ENCODE results near the gene QRICH2. TPM values are rescaled to one million over a fixed set of nuclear protein-coding genes. Genes with fewer than 3 reads are reported as not detected.

Gene QRICH2
- total RNA-seq, 6 donors from 2014 or later: 1.7 to 9.4 (median 2.8) TPM

DNA sequence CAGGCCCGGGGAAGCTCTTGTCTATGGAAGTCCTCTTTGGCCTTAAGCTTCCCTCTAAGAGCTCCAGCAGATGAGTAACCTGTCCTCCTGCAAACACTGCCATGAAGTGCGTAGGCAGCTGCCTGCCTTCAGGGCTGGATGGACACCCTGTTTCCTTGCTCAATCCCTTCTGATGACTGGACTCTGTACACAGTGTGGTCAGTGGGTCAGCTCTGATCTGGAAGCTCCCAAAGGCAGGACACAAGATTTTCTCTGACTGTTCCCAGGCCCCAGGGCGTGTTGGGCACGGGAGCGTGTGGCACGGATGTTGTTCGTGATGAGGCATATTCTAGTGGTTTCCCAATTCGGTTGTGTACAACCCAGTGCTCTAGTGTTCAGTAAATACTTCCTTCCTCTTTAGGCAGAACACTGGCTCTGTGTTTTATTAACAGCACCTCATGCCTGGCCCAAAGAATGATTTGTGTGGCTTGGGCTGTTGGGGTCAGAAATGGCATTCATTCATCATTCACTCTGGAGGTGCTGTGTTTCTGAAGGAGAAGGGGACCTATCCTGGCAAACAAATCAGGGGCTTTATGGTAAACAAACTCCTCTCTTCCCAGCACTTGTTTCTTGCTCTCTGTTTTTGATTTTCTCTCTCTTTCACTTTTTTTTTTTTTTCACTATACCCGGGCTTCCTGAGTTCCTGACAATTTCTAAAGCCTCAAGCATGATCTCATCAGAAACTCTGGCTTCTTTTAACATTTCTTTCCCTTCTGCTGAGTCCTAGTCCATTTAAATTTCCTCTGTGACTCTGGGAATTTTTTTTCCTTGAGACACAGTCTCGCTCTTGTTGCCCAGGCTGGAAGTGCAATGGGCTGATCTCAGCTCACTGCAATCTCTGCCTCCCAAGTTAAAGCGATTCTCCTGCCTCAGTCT, 55.8 kb downstream of the QRICH2 start:
- H3K4me3 ChIP-seq: no peak overlapping the region
- H3K27ac ChIP-seq: peak overlapping the region; percentile 72 to 86 (median 84)
- no peaks in the 10 kb centered on the region for H3K9me3 ChIP-seq
- WGBS, 2 donors: 24 to 32% methylated on average over 11 of the region's 11 CpGs
- peak in 1 of 2 donors; percentile 87 for DNase-seq
- peak; percentile 91 to 92 for ATAC-seq (ENCODE audit: low FRiP score in 2 of 2)
- H3K4me1 ChIP-seq: peaks cover 19 to 33% (median 22%) of the 10 kb centered on the region in 4 donors
- H3K36me3 ChIP-seq: no peaks in the 10 kb centered on the region
- TF ChIP-seq EP300 (IDR thresholded peaks at IDR 0.05): peak in 3 of 4 donors; percentile 33 to 64 (median 63)
- peak in 1 of 4 donors; percentile 62 for TF ChIP-seq POLR2A (IDR thresholded peaks at IDR 0.05)
- peak; percentile 86 to 95 for TF ChIP-seq POLR2AphosphoS5 (IDR thresholded peaks at IDR 0.05)
- TF ChIP-seq, protein P1, sequence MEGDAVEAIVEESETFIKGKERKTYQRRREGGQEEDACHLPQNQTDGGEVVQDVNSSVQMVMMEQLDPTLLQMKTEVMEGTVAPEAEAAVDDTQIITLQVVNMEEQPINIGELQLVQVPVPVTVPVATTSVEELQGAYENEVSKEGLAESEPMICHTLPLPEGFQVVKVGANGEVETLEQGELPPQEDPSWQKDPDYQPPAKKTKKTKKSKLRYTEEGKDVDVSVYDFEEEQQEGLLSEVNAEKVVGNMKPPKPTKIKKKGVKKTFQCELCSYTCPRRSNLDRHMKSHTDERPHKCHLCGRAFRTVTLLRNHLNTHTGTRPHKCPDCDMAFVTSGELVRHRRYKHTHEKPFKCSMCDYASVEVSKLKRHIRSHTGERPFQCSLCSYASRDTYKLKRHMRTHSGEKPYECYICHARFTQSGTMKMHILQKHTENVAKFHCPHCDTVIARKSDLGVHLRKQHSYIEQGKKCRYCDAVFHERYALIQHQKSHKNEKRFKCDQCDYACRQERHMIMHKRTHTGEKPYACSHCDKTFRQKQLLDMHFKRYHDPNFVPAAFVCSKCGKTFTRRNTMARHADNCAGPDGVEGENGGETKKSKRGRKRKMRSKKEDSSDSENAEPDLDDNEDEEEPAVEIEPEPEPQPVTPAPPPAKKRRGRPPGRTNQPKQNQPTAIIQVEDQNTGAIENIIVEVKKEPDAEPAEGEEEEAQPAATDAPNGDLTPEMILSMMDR (IDR thresholded peaks at IDR 0.05): peak in 1 of 6 experiments; percentile 7
- no peaks in the 10 kb centered on the region for H3K27me3 ChIP-seq

- 85% methylated on average over 8 of the region's 8 CpGs for WGBS, 2 donors
- Histone ChIP-seq H3K36me3 (no peaks in the 10 kb centered on the region), H3K9me3 (no peaks in the 10 kb centered on the region), H3K4me1 (peaks cover 22 to 36% (median 23%) of the 10 kb centered on the region in 4 donors), H3K27me3 (no peaks in the 10 kb centered on the region), H3K27ac (peak overlapping the region; percentile 72 to 86 (median 84)), H3K4me3 (no peak overlapping the region)
- ATAC-seq (ENCODE audit: low FRiP score in 2 of 2): peak in 1 of 2 donors; percentile 10
- DNase-seq: no peak
- TF ChIP-seq POLR2A (IDR thresholded peaks at IDR 0.05): no peak
Measured at GRCh38 chr17:76251478-76252039, 56.5 kb downstream of the QRICH2 start.

DNA sequence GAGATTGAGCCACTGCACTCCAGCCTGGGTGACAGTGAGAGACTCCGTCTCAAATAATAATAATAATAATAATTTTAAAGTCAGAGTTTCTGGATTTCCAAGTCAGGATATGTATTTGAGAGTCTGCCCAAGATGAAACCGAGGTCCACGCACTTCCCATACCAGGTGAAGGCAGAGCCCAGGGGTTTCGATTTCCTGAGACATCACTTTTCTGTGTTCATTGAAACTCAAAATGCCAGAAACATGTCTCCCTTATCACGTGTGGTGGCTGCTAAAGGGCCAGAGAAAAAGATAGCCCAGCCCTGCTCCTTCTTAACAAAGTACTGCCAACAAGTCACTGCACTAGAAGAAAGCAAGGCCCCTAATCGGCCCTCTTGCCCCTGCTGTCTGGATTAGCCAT, 57.9 kb downstream of the QRICH2 start:
- Histone ChIP-seq H3K4me3 (no peak overlapping the region), H3K27me3 (no peaks in the 10 kb centered on the region), H3K4me1 (peaks cover 23 to 43% (median 26%) of the 10 kb centered on the region in 4 donors), H3K36me3 (no peaks in the 10 kb centered on the region), H3K27ac (no peak overlapping the region), H3K9me3 (no peaks in the 10 kb centered on the region)
- no peak for TF ChIP-seq POLR2AphosphoS5 (IDR thresholded peaks at IDR 0.05)
- TF ChIP-seq, protein P1 (IDR thresholded peaks at IDR 0.05): no peak
- no peak for TF ChIP-seq POLR2A (IDR thresholded peaks at IDR 0.05)
- no peak for TF ChIP-seq EP300 (IDR thresholded peaks at IDR 0.05)
- DNase-seq (no peak), ATAC-seq (ENCODE audit: low FRiP score in 2 of 2) (no peak)
- WGBS, 2 donors: 90% methylated on average over 6 of the region's 6 CpGs

GRCh38 chr17:76248013-76248782, 59.9 kb downstream of the QRICH2 start:
- TF ChIP-seq POLR2A (IDR thresholded peaks at IDR 0.05): no peak
- no peak for TF ChIP-seq POLR2AphosphoS5 (IDR thresholded peaks at IDR 0.05)
- TF ChIP-seq EP300 (IDR thresholded peaks at IDR 0.05): no peak
- TF ChIP-seq, protein P1 (IDR thresholded peaks at IDR 0.05): no peak
- WGBS, 2 donors: 69 to 79% methylated on average over 11 of the region's 11 CpGs
- H3K4me3 ChIP-seq: no peak overlapping the region
- ATAC-seq (ENCODE audit: low FRiP score in 2 of 2): no peak
- no peaks in the 10 kb centered on the region for H3K27me3 ChIP-seq
- peaks cover 21 to 36% (median 25%) of the 10 kb centered on the region in 4 donors for H3K4me1 ChIP-seq
- no peak overlapping the region for H3K27ac ChIP-seq
- no peaks in the 10 kb centered on the region for H3K36me3 ChIP-seq
- H3K9me3 ChIP-seq: no peaks in the 10 kb centered on the region
- peak in 1 of 2 donors; percentile 64 for DNase-seq

GRCh38 chr17:76247304-76247703, 60.8 kb downstream of the QRICH2 start:
- Histone ChIP-seq H3K4me3 (no peak overlapping the region), H3K4me1 (peaks cover 12 to 27% (median 16%) of the 10 kb centered on the region in 4 donors), H3K36me3 (no peaks in the 10 kb centered on the region), H3K27me3 (no peaks in the 10 kb centered on the region), H3K27ac (no peak overlapping the region), H3K9me3 (no peaks in the 10 kb centered on the region)
- no peak for TF ChIP-seq POLR2AphosphoS5 (IDR thresholded peaks at IDR 0.05)
- TF ChIP-seq, protein P1 (IDR thresholded peaks at IDR 0.05): no peak
- no peak for TF ChIP-seq EP300 (IDR thresholded peaks at IDR 0.05)
- no peak for TF ChIP-seq POLR2A (IDR thresholded peaks at IDR 0.05)
- ATAC-seq (ENCODE audit: low FRiP score in 2 of 2) (no peak), DNase-seq (no peak)
- 92 to 93% methylated on average over 8 of the region's 8 CpGs for WGBS, 2 donors
